Stimulated activated CD8-positive, alpha-beta memory T cell treated with anti-CD3 and anti-CD28 coated beads, Interleukin-15, amount 100 ng/mL, for 24 hours (primary cell): ENCODE data around the gene FGF21.
"Not testable (repeated sequence)": the region's sequence is repeated elsewhere in the genome, so short reads cannot be mapped to it uniquely, and the experiment has no call there.

ENCODE experiments used
- DNase-seq: peaks from one replicate; pipeline ENCODE4 v3.0.0-alpha.2; 2020; ENCODE audit warnings: low read depth

The FGF21 gene

GRCh38 chr19:48755084-48755641, at the start of gene FGF21:
Gene FGF21 (plus strand): TSS chr19:48755524. CDS start chr19:48756237, 713 bp downstream.
- DNase-seq, result no peak

DNA sequence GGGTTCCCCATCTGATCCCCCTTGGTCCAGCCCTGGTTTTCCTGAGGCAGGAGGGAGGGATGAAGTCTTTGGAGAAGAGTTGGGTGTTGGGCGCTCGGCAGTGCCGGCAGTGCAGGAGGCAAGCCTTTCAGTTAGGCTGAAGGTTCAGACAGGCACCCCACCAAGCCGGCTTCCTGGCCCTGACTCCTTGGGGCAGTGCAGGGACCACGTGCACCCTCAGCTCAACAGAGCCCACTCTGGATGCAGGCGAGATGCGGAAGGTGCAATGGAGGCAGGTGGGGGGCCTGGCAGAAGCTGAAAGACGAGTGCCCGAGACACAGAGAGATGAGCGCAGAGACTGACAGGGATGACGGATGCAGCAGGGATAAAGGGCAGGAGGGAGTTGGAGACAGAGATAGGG, 46.9 kb upstream of the FGF21 start:
- DNase-seq, result no peak

GRCh38 chr19:48711106-48711662, 44.1 kb upstream of the FGF21 start:
- DNase-seq, result no peak

- DNase-seq, result no peak
These were observed 42.1 kb upstream of the FGF21 start for GRCh38 chr19:48713041-48713863.

DNA sequence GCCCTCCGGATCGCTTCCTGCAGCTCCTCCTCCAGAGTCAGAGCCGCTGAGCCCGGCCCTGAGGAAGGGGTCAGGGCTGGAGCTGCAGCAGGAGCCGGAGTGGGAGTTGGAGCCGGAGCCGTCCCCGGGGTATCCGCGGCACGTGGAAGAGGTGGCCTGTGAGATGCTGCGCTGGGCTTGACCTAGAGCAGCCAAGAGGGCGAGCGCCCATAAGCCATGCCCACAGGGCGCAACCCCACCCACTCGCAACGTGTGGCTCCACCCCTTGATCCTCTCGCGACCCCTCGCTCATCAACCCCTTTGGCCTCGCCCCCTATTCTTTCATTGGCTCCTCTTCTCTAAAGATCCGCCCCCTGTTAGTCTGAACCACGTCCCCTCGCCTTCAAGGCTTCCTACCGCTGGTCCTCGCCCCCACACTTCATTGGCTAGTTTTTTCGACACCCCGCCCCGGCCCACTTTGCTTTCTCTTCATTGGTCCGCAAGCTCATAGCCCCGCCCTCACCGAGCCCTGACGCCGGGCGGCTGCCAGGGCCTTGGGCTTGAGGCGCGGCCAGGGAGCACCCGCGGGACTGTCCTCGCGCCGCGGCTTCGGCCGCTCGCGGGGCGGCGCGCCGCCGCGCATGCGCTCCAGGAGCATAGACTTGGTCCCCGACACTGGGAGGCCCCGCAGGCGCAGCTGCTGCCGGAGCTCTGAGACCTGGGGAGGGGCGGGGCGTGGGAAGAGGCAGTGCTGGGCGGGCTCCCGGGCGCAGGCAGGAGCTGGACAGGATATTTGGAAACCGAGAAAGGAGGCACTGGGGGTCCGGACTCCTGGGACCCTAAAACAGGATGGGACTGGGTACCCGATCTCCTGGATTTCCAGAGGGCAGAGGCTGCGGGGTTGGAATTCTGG, 41.2 kb upstream of the FGF21 start:
- peak; percentile 85 for DNase-seq

DNA sequence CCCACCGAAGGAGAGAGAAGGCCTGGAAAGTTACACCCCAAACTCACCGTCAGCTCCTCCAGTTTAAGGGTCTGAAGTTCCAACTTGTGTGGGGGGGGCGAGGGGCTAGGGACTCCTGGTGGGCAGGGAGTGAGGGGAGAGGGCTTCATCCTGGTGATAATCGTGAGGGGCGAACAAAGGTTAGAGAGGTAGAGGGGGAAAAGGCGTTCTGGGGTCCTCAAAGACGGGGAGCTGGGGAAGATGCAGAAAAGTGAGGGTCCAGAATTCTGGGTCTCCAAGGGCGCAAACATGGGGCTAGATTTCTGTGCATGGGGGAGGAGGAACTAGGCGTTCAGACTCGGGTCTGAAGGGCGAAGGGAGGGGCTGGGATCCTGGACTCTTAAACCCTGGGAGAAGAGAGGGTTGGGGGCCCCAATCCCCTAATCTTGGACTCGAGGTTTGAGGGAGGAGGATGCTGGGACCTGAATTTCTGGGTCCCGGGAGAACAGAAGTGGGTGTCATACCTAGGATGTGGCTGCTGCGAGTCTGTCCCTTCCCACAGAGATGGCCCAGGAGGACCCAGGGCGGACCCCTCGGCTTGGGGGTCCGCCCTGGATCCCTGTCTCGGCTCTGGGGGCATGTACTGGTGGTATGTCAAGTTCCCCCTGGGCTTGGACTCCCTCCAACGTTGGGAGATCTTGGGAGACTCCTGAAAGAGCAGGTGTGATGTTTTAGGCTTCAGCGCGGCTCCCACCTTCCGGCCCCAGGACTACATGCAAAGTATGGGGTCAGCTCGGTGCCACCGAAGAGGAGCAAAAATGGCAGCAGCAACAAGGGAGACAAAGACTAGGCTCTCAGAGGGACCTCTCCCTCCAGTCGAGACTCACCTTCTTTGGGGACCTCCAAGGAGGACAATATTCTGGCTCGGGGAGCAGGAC, 40.3 kb upstream of the FGF21 start:
- DNase-seq, result no peak

DNA sequence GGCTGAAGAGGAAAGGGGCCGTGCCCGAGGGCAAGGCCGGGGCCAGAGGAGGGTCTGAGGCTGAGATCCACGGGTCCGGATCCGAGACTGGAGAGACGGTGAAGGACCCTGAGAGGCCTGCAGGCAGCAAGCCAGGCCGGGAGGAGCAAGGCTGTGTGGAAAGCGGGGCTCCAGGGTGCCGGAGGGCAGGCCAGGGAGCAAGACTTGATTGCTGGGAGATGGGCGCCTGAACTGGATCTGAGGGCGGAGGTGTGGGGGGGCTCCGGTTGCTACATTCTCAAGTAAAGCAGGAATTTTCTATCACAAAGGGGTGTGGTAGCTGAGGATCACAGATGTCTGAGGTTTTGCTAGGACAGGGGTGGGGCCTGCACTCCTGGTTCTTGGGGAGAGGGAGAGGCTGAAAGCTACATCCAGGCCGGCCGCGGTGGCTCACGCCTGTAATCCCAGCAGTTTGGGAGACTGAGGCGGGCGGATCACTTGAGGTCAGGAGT, 39.6 kb upstream of the FGF21 start:
- DNase-seq, result no peak

DNA sequence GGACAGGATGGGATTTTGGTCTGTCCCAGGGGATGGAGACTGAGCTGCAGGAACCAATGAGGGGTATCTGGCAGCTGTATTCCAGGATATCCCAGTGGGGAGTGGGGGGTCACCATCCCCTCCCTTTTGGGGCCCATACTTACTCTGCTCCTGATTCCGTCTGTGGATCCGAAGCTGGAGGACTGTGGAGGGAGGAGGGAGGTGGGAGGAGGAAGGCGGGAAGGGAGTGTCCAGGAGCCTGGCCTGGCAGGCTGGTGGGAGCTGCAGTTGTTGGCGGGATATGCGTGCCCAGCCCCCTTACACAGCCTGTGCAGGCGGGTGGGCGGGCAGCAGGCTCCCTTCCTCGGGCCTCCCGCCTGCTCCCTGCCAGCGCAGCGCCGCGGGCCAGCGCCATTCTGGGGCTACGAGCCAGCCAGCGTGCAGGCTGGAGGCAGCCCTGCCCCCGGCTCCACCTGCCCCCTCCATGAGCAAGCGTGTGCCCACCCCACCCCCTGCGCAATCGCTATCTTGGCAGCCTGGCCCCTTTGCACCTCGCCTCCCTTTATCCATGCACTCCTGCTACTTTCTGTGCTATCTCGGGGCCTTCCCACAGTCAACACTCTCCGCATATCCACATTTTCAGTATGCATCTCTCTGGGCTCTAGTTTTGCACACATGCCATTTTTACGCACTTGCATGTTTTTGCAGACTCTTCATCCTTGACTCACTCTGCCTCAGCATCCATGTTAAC, 38.6 kb upstream of the FGF21 start:
- no peak for DNase-seq

DNA sequence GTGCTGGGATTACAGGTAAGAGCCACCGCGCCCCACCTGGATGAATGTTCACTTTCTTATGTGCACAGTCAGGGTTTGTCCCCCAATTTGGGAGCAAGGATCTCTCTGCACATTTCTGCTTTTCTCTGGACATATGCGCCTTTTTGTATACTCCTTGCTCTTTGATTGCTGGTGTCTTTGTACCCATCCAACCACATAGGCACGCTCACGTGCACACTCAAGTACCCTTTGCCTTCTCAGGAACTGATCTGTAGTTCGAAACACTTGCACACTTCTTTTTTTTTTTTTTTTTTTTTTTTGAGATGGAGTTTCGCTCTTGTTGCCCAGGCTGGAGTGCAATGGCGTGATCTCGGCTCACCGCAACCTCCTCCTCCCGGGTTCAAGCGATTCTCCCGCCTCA, 37.2 kb upstream of the FGF21 start:
- DNase-seq, result not testable (repeated sequence)

DNA sequence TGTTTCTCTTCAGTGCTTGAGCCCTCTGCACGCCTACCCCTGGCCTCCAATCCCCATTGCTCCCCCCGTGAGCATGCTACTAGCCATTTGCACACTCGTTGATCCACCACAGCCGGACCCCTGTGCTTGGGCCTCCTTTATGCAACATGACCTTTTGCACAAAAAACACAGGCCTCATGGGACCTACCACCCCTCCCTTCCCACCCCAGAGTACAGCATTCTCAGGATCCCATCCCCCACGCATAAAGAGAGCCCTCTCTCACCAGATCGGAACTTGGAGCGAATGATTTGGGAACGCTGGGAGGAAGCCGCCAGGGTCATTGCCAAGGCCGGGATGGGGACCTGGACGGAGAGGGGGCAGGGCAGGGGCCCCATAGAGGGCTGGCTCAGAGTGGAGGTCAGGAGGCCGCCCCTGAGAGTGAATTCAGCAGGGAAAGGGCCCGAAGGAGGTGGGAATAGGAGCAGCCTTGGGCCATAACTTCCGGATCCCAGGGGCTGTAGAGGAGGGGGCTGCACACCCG, 36.6 kb upstream of the FGF21 start:
- no peak for DNase-seq

DNA sequence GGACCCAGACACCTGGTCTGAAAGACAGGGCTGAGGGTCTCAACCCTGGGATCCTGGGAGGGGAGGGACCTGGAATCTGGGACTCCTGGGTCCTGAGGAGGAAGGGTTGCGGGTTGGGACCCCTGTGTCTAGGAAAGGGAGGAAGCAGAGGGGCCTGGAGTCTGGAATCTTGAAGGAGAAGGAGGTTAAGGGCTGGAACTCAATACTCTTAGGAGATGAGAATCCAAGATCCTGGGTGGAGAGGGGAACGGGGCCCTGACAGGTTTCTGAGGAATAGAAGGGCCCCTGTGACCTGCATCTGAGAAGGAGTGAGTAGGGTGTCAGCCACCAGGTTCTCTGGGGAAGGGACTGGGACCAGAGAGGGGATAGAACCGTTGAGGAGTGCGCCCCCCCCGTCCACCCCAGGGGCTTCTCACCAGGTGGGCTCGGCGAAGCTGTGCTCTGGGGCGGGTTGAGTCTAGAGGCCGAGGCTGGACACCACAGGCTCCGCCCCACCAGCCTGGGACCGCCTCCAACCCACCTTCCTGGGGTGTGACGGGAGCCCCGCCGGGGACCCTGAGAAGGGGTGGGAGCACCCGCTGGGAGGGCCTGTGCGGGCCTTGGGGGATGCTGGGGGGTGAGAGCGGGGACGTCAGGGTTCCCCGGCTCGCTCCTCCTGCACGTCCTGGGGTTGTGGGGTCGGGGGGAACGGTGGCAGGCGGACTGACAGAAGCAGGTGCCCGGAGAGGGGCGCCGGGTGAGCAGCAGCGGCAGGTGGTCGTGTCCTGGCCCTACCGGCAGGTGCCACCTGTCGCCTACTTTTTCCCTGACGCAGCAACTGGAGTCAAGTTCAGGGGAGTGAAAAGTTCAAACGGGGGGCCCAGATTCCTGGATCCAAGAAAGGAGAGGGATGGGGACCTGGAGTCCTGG, 35.8 kb upstream of the FGF21 start, which contains the start of gene MAMSTR:
TSS of gene MAMSTR (minus strand) at position 463 of the 909 bp plus-strand sequence. CDS start 694 bp downstream, outside the sequence.
- DNase-seq, result no peak

GRCh38 chr19:48720251-48720612, 35.1 kb upstream of the FGF21 start:
- no peak for DNase-seq

DNA sequence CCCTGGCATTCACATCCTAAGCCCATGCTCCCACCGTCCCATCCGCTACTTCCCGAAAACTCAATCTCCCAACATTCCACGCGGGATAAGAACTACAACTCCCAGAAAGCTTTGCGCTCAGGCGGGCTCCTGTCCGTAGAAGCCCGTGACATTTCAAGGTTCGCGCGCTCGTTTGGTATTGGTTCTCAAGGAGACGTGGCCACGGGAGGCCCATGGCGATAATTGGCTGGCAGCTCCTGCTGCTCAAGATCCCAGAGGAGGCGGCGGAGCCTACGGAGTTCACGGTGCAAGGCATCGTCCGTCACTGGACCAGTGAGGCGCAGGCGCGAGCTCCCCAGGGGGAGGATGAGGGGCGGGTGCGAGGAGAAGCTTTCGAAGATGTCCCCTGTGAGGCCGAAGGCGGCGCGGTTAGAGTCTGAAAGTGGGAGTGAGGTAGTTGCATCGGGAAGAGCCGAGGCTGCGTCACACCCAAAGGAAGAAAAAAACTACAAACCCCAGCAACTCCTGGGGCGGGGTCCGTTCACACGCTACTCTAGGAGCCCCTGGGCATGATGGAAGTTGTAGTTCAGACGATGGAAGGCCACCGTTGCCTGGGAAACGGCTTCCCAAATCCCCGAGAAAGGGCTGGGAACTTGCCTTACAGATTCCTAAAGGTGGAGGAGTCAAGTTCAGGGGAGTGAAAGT, 34.6 kb upstream of the FGF21 start:
- peak; percentile 65 for DNase-seq

GRCh38 chr19:48722196-48722708, 33.1 kb upstream of the FGF21 start:
- DNase-seq, result no peak

DNA sequence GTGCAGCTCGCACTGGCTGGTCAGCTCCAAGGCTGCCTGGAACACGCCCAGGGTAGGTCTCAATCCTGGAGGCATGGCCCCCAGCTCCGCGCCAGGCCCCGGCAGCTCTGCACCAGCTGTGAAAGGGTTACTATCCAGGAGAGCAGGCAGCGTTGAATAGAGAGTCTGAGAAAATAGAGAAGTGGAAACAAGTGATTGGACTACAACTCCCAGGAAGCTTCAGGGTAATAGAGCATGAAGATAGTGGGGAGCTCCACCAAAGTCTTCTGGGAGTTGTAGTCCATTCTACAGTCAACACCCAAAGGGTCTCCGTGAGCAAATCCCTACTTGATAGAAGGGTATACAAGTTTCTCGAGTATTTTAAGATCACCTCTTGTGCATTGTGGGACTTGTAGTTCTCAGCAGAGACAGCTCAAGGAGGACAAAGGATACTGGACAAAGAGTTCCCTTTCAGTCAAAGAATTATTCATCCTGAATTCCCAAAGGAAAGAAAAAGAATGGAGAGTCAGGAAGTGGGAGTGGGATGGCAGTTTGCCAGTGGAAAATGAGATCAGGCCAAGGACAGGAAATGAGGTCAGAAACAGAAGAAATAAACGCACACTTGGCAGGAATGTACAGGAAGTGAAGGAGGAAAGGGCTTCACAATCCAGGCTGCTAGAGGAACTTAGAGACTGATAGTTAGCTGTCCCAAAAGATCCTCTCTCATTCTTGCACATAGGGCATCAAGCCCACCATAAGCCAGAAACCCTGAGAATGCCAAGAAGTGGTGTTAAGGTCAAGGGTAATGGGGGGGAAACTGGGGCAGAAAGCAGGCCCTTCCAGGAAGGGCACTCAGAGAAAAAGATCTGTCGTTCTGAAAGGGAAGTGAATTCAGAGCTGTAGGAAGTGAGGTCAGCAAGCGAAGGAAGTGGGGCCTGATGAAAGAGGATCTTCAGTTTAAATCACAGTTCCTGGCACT, 30.2 kb upstream of the FGF21 start:
- no peak for DNase-seq

DNA sequence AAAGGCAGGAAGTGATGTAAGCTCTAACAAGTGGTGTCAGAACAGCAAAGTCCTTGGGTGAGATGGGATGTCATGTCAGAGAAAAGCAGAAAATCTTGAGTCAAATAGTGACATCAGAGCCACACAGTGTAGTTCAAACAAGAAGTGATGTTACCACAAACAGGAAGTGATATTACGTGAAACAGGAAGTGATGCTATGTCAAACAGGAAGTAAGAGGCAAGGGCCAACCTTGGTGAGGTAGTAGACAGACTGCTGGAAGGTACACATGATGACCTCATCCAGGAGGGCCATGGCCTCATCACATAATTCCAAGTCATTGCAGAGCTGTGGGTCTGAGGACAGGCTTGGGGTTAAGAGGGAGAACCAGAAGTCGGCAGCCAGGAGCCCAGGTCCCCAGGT, 28.8 kb upstream of the FGF21 start:
- no peak for DNase-seq
